Astrocyte of the cerebellum (primary cell): Measurements from ENCODE around the gene TBC1D10A.

Source experiments
- DNase-seq: peaks from one replicate; pipeline ENCODE4 v3.0.0-alpha.2; 2011; ENCODE audit warnings: low read depth
- H3K4me3 ChIP-seq: 2 replicates; pipeline ENCODE4 v1.5.1; 2011; ENCODE audit warnings: mild to moderate bottlenecking, low read depth, low read length, moderate library complexity
- in situ Hi-C: cut with HindIII; loops from 2 replicates; pipeline ENCODE4 v1.10.0; 2017; ENCODE audit warnings: low sequenced_read_pairs
- TF ChIP-seq, protein P1 (sequence below): IDR thresholded peaks from 2 replicates; pipeline ENCODE4 v1.5.1; 2012; ENCODE audit warnings: low read length, low read depth, moderate library complexity, mild to moderate bottlenecking; ENCODE audit errors: missing control alignments

TBC1D10A gene

DNA sequence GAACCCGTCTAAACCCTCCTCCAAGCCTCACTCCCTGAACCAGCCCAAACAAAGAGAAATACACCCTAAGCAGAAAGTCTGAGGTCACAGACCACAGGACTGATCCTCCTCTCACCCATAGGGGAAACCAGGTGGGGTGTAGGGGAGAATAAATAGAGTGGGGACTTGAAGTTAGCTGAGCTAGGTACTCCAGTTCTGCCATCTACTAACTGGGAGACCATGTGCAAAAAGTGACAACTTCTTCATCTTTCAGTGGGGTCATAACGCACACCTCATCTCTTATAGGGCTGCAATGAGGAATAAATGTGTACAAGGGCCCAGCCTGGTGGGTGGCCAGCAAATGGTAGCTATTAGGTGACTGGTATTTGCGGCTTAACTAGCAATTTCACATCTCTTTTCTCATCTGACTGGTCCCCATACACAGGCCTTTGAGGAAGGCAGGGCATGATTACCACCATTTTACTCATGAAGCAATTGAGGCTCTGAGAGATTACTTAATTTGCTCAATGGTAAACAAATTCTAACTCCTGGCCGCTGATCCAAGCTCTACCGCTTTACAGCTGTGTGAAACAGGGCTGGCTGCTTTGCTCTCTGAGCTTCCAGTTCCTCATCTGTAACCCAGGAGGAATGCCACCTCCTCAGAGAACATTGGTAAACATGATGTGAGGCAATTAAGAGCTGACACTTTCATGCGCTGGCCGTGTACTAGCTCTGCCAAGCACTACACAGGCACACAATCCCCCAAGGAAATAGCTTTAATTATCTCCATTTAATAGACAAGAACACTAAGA lies 16.6 kb downstream of the TBC1D10A start:
- TF ChIP-seq, protein P1, sequence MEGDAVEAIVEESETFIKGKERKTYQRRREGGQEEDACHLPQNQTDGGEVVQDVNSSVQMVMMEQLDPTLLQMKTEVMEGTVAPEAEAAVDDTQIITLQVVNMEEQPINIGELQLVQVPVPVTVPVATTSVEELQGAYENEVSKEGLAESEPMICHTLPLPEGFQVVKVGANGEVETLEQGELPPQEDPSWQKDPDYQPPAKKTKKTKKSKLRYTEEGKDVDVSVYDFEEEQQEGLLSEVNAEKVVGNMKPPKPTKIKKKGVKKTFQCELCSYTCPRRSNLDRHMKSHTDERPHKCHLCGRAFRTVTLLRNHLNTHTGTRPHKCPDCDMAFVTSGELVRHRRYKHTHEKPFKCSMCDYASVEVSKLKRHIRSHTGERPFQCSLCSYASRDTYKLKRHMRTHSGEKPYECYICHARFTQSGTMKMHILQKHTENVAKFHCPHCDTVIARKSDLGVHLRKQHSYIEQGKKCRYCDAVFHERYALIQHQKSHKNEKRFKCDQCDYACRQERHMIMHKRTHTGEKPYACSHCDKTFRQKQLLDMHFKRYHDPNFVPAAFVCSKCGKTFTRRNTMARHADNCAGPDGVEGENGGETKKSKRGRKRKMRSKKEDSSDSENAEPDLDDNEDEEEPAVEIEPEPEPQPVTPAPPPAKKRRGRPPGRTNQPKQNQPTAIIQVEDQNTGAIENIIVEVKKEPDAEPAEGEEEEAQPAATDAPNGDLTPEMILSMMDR, result no peak
- no peak for DNase-seq
- in situ Hi-C loops, result no loop called here
- no peak overlapping the region for H3K4me3 ChIP-seq

DNA sequence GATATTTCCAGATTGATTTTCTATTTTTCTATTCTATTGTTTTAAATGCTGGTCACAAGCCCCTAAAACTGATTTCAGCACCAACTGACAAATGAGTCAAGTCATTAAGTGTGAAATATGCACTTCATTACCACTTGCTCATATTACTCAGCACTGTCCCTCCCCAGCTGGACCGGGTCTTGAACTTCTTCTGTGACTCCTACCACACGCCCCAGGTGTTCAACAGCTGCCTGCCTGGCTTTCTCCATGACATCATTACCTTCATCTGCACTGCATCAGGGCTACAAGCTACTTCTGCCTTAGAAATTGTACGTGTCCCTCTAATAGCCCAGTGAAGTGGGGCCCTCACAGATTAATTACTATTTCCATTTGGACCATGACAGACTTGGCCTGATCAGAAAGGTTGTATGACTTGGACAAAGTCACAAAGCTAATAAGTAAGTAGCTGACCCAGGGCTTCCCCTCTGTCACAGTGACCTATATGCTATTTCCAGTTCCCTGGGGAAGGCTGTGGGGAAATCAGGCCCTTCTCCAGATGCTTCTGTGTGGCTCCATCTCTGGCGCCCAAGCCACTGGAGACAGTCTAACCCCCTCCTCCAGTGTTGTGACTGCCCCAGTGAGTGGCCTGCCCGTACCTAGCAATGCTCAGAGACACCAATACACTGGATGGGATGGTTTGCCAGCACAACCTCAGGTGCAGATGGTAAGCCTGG lies 18.1 kb downstream of the TBC1D10A start:
- no peak for DNase-seq
- in situ Hi-C loops, result no loop called here
- H3K4me3 ChIP-seq, result no peak overlapping the region
- TF ChIP-seq, protein P1, result no peak

DNA sequence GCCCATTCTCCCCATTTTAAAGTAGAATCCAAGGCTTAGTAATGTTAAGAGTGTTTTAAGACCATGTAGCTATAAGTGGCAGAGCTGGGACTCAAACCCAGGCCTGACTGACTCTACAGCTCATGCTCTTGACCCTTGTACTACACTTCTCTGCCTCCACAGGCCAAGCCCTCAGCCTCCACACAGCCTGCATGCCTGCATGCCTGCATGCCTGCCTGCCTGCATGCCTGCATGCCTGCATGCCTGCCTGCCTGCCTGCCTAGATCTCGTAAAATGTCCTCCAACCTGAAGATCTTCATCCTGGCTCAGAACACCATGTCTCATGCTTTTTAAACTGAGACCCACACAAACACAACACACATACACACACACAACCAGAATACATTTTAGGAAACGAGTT lies 18.6 kb downstream of the TBC1D10A start:
- in situ Hi-C loops, result no loop called here
- no peak overlapping the region for H3K4me3 ChIP-seq
- TF ChIP-seq, protein P1, result no peak
- DNase-seq, result no peak

DNA sequence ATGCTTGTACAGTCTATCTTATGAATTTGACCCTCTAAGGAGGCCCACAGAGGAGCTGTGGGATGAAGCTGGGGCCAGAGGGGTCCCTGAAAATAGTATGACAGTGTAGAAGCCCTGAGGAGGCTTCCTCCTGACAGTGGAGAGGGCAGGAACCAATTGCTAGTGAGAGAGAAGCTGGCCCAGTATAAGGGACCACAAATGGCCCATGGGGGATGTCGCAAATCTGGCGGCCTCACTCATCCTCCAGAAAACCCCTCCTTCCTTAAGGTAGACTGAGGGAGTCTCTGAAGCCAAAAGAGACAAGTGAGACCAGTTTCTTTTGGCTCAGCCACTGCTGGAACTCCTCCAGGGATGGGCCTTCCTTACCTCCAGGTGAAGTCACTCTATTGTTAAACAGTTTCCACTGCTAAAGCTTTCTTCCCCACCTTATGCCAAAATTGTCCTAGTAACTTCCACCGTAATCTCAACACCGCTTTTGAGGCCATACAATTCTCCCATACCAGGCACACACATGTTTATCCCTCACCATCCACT lies 19.6 kb downstream of the TBC1D10A start:
- DNase-seq, result no peak
- H3K4me3 ChIP-seq, result no peak overlapping the region
- in situ Hi-C loops, result no loop called here
- TF ChIP-seq, protein P1, result no peak

DNA sequence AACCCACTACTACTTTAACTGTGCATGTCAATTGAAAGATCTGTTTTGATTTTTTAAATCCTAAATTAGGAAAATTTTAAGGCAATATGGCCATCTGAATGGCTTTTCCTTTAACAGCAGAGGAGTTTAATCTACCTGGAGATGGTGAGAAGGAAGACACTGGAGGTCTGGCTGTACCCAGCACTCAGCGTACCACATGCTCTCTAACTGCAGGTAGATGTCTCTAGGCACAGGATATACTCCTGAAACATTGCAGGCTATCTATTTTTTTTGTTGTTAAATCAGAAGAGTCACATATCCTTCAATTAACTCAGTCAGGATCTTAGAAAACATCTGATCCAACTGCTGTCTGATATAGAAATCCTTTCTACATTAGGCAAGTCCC lies 20.1 kb downstream of the TBC1D10A start:
- no peak overlapping the region for H3K4me3 ChIP-seq
- DNase-seq, result no peak
- TF ChIP-seq, protein P1, result no peak
- in situ Hi-C loops, result no loop called here

DNA sequence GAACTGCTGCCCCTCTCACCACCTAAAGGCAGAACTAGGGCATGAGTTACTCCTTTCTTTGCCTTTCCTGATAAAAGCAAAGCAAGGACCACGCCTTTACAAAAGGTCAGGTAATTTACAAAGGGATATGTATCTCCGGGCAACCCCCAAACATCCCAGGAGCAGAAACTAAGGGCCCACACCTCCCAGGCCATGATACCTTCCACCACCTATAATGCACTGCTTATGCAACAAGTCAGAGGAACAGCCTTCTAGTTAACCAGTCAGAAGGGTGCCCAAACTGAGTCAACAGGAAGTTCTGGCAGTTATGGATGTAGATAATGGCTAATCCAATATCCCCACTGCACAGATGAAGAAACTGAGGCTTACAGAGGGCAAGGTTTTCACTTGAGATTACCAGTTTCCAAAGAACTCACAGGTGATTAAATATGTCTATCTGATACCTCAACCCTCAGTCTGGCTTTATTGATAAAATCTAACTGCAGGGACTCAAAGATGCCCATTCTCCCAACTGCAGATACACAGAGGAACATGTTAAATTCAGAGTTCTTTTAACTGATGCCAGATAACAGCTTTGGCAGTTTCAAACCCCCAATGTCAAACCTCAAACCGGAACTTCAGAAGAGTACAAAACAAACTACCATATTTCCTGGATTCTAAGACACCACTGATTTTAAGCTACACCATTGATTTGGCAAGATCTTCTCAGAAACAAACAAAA lies 20.7 kb downstream of the TBC1D10A start:
- TF ChIP-seq, protein P1, result no peak
- no peak overlapping the region for H3K4me3 ChIP-seq
- no peak for DNase-seq
- in situ Hi-C loops, result no loop called here
